HG02852 (cell line): Measurements from ENCODE around the gene CCT8.
A peak's percentile ranks its signal among the peaks of the same experiment; 100 is the strongest.

Experiments
- ATAC-seq: cut with Tn5 transposase; IDR thresholded peaks from one replicate; pipeline ENCODE4 v1.9.1; 2021; ENCODE audit warnings: mild to moderate bottlenecking, moderate library complexity; ENCODE audit not compliant: unreplicated experiment

CCT8 gene, protein sequence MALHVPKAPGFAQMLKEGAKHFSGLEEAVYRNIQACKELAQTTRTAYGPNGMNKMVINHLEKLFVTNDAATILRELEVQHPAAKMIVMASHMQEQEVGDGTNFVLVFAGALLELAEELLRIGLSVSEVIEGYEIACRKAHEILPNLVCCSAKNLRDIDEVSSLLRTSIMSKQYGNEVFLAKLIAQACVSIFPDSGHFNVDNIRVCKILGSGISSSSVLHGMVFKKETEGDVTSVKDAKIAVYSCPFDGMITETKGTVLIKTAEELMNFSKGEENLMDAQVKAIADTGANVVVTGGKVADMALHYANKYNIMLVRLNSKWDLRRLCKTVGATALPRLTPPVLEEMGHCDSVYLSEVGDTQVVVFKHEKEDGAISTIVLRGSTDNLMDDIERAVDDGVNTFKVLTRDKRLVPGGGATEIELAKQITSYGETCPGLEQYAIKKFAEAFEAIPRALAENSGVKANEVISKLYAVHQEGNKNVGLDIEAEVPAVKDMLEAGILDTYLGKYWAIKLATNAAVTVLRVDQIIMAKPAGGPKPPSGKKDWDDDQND

DNA sequence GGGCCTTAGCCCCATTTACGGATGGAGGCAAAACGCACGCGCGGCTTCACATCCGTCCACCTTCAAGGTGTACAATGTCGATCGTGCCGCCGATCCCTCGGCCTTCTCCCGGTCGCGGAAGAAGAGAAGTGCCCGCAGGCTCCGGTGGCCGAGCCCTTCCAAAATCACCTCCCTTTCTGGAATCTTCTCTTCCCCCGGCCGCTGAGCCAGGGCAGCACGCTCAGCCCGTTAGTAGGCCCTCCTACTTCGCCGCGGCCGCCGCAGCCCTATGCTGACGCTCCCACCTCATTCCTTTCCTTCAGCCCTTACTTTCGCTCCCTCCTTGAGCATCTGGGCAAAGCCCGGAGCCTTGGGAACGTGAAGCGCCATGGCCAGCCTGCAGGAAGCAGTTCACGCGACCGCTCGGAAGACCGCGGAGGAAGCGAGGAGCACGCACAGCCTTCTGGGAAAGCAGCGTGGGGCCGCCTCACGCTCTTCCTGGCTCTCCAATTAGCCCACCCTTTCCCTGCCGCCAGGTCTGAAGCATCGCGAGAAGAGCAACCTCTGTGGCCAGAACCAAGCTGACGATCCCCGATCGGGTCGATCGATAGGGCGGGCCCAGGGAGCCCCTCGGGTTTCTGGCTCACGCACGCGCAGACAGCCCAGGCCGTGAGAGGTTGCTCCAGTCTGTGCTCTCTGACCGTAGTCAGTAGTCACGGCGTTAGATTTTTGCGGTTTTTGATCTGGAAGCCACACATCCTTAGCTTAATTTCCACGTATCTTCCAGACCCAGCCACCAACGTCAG is at the start of gene CCT8:
TSS of gene CCT8 (minus strand) at position 427 of the 785 bp plus-strand sequence. CDS start at position 369, 58 bp downstream.
- peak; percentile 89 for ATAC-seq

DNA sequence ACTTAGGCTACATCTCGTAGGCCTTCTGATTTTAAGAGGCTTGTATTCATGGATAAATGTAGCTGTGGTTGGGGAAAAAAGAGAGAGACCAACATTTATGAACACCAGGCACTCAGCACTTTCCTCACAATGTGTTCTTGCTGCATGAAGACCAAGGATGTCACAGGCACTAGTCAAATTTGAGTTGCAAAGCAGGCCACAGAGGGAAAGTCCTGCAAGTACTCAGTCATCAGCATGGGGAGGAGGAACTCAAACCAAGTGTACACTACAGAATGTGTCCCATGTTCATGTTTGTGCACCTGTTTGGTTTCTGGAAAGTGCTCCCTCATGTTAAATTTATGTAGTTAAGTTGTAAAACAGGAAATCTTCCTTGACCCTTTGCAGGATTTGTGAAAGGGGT is 48.3 kb upstream of the CCT8 start:
- ATAC-seq: peak; percentile 73

DNA sequence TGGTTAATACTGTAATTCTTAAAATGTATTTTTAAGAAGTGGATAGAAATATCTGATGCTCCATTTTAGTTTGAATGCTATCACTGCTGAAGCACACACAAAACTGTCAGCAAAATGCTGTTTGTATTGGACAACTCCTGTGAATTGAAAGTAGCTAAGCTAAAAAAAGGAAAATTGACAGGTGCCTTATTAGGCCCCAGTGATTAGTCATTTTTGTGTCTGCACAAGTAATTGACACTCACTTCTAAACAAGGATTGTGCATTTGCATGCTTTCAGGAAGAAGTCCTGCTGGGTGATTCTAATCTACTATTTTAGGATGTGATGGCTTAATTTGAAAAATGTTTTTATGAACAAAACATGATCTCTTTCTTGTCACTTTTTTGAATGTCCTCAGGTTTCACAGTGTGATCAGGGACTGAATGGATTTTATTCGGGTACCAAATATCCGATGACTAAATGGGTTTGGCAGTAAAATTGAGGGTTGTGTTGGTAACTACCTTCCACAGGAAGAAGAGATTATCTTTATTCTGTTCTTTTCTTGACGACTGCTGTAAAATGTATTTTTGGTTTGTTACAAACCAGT is 44.0 kb upstream of the CCT8 start:
- peak; percentile 45 for ATAC-seq

DNA sequence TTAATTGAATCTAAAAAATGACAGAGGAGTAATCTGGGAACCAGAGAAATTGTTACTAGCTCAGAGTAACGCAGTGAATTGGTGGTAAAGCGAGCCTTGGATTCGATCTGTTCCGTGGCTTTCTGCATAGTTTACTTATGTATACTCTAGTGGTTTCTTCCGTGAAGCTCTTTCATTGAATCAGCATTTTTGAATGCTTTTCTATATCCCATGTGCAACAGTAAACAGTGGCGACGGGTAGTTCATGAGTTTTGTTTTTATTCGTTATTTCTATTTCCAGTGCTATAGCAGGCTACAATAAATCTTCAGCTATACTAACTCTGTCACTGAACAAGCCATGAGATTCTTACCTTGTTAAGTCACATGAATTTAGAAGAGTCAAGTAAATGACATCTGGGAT is 42.5 kb upstream of the CCT8 start:
- no peak for ATAC-seq

DNA sequence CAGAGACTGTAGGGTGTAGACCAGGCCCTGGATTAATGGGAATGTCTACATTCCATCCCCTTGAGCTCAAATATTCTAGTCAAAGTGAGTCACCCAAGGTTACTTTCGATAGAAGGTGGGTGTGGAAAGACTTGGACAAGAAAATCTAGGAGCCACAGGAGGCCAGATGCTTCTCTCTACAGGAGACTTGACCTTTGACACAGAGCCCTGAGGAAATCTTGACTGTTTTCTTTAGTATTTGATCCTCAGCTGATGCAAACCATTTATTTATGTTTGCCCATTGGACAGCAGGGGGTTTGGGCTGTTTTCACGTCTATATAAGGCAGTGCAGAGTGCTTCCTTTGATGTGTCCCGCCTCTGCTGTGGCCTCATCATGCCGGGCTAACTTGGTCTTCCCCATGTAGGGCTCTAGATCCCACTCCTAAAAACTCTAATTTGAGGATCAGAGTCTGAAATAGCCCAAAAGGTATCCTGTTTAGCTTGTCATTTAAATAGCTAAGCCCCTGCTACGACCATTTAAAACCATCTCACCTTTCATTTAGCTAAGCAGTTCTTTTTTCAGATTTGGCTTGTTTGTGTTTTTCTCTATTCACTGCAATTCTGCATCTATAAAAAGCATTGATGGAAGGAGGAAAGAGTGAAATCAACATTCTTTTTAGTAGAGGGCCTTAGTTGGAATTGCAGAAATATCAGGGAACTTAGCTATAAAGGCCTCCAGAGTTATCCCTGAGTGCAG is 41.5 kb upstream of the CCT8 start:
- no peak for ATAC-seq

DNA sequence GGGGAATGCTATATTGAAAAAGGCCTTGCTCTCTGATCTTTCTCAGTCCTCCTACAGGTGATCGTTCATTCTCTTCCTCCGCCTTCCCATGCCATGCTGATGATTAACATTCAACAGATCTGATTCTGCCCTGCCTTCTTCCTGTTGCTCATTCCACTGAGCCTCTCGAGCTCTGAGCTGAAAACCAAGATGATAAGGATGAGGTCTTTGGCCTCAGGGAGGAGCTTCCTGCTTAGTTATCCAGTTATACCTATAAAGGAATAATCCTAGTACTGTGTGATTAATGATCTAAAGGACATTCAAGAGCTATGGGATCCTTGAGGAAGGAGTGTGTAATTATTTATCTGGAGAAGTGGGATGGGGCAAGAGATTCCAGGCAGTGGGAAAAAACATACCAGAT is 31.8 kb upstream of the CCT8 start:
- no peak for ATAC-seq

DNA sequence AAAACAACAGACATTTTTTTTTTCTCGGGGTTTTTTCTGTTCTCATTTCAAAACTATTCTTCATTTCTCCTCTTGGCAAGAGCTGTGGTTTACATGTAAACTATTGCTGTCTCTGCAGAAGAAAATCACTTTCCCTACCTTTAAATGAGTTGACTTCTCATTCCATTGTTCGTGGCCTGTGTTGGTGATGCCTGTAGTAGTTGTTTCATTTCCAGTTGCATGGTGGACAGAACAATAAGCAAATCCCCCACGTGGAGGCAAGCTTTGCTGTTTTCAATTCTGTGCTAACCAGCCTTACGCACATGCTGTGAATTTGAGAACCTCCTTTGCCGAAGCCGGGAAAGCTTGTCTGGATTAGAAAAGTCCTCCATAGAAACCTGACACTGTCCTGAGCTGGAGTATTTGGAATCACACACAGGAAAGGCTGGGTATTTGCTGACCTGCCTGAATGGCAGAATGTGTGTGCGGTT is 30.8 kb upstream of the CCT8 start:
- peak; percentile 76 for ATAC-seq

DNA sequence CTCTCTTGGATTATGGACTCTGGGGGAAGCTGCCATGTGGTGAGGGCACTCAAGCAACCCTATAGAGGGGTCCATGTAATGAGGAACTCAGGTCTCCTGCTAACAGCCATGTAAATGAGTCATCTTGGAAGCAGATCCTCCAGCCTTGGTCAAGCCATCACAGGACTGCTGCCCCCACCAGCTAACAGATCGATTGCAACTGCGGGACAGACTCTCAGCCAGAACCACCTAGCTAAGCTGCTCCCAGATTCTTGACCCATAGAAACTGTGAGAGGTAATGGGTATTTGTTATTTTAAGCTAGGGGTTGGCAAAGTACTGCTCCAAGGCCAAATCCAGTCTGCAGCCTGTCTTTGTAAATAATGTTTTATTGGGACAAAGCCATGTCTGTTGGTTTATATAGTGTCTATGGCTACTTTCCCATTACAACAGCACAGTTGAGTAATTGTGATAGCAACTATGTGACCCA is 29.4 kb upstream of the CCT8 start:
- ATAC-seq: no peak

DNA sequence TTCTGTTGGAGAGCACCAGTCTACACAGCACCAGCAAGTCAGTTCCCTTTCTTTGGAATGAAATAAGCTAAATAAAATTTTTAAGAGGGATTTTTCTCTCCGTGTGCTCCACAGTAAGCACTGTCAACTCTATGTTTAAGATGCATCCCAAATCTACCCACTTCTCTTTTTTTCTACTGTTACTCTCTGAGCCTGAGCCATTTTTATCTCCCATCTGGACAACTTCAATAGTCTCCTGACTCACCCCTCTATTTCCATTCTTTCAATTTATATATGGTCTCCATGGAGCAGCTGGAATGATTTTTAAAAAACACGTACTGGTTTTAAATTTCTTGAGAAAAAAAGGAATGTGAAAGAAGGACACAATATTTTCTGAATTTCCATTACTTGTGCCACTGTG is 24.7 kb upstream of the CCT8 start:
- no peak for ATAC-seq

DNA sequence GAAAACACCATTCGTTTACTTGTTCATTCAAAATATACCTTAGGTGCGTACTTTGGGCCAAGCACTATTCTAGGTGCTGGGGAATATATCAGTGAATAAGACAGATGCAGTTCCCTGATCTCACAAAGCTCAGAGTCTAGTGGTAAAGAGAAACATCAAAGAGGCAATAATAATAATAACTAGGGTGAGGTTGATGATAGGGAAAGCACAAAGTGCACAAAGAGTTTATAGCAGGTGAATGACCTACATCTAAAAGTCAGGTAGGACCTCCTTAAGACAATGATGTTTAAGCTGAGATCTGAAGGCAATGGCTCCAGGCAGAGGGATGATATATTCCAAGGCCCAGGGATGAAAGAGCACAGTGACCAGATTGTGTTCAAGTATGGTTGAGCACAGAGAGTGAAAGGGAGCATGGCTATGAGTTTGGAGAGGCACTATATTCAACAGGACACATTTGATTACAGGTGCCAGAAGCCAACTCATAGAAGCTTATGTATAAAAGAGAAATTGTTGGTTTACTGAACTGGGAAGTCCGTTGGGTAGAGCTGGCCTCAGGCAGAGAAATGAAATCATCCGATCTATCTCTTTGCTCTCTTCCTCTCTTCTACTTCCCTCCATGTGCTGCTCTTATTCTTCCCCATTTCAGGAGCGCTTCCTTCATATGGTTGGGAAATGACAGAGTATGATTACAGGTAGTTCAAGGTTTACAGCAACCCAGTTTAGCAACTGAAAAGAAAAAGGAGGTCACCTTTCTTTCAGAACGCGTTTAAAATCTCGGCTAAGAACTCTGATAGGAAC is 23.0 kb upstream of the CCT8 start:
- no peak for ATAC-seq

DNA sequence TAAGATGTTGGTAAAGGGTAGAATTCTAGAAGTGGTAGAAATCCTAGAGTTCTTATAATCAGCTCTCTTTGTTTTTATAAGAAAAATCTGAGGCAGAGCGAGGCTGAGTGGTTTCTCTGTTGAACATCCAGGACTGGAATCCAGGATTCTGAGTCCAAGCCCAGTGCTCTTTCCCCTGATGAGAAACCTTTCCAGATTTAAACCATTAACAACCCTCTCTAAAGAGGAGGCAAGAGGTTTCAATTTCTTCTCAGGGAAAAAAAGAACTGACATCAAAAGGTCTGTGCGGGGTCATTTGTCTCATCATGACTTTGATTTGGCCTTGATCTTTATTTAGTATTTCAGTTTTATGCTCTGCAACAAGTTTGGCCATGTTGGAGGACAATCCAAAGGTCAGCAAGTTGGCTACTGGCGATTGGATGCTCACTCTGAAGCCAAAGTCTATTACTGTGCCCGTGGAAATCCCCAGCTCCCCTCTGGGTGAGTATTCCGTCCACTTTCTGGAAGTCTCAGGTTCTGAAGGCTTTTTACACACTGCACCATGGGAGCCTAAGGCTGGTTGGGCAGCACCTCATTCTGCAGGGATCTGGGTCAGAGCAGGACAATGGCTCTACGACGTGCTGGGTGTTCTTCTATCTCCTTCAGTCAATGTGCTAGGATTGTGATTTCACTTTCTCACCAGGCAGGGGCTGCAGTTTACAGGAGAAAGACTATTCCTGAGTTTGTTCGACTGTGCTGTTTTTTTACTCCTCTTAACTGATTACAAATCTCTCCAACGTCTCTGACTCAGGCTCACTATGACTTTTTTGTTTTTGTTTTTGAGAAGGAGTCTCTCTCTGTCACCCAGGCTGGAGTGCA is 18.9 kb upstream of the CCT8 start:
- no peak for ATAC-seq

DNA sequence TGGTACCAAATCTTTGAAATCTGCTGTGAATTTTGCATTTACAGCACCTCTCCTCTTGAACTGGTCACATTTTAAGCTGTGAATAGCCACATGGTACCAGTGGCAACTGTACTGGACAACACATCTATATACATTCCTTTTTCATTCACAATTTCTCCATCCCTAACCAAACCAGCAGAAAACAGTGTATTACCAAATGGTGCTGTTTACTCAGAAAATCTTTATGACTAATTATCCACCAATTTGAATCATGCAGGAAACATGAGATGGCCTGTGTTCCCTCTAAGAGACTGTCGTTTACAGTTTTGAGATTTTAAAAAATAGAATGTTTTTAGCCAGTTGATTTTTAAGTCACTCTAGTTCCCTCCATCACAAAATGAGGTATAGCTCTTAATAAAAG is 17.6 kb upstream of the CCT8 start:
- ATAC-seq: no peak

DNA sequence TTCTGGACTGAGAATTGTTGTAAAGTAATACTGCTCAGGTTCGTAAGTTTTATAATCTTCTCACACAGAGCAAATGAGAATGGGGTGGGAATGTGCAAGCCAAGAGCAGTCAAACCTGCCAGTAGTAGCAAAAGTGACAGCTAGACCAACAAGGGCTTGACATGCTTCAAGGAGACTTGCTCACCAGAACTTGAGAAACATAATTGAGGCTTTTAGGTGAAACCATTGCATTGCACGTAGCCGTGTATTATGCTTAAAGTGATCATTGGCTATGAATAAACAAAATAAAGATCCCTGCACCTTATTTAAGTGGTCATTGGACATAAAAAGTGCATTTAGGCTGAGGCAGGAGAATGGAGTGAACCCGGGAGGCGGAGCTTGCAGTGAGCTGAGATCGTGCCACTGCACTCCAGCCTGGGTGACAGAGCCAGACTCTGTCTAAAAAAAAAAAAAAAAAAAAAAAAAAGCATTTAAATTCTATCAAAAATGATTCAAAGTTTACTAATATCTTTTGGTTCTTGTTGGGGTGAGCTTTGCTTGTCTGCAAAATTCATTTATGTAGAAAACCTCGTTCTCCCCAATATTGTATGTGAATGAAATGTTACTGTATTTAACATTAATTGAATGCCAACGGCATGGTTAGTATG is 11.8 kb upstream of the CCT8 start:
- no peak for ATAC-seq

DNA sequence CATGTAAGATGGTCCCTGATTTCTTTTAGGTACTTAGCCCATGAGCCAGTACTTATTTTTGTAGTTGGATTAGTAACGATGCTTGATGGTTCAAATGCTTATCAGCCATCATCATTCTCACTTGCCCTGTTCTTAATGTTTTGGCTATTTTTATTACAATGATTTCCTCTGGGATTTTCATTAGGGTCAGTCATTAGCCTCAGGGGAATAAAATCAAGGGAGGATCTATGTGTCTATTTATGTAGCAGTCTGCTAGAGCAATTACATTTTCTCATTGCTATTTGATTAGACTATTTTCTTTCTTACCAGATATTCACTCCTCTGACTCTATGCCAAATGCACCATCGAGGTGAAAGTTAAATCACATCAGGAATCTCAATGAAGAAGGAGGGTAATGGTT is 10.9 kb upstream of the CCT8 start:
- no peak for ATAC-seq

DNA sequence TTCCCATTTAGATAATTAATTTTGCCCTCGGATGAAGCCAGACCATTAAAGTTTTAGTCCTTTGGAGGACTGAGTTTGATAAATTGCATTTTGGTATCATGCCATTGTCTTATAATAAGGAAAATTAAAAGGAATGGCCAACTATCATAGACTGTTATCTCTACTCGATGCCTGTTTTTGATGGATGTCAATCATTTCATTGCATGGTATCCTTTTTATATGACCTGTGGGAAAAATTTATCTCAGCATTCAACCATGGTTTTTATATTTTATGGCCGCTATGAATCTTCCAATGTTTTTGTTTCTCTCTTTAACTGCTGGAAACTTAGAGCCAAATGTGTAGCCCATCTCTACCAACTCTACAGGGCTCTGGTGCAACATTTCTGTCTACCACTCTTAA is 9.9 kb upstream of the CCT8 start:
- ATAC-seq: no peak

DNA sequence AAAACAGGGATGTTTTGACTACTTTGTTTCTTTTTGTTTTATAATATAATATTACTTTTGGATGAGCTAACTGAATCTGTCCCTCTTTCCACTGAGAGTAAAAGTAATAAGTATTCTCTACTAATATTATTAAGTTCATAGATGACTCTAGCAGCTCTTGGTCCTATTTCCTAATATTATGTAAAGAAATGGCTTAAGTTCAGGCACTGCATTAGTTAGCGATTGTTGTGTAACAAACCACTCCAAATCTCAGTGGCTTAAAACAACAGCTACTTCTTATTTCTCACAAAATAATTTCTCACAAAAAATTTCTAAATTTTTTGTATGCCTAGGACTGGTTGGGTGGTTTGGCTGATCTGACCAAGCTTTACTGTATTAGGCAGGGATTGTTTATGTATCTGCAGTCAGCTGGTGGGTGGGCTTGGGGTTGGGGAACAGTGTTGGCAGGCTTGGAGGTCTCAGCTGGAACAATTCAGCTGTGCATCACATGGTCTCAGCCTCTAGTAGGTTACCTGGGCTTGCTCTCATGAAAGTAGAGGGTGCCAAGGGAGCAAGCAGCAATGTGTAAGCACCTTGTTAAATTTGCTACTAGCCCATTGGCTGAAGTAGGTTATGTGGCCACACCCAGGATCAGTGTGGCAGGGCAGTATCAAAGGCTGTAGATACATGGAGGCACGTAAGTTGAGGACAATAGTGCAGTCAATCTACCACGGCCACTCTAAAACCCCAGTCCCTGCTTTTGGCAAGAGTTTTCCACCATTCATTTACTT is 8.8 kb upstream of the CCT8 start:
- no peak for ATAC-seq

DNA sequence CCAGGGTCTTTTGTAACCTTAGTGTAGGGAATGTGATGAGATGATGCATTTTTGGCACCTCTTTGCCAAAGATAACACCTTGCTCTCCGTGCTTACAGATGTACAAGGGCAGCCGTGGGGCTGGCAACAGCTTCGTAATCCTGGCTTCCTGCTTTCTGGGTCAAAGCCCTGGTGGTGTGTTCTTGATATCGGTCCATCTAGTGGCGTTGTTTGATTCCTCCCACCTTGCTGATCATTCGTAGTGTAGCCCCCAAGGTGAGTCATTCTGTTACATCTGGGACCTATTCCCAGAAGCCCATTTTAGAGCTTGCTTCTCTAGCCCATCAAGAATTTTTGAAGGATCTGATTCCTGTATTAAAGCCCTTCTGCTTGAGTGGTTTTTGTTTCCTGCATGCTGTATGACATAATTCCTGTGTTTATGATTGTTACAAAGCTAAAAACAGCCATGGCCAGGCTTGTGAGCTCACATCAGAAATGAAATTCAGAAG is 7.0 kb upstream of the CCT8 start:
- no peak for ATAC-seq
